Mesenchymal stem cell (in vitro differentiated cells and primary cell): ENCODE data around the gene RCN1.

Experiments
- DNase-seq: peaks from one replicate; pipeline ENCODE4 v3.0.0-alpha.2; 2013
- H2AFZ ChIP-seq: one replicate; pipeline ENCODE4 v1.6.1; 2013; ENCODE audit warnings: low read depth, mild to moderate bottlenecking, control low read depth, inconsistent platforms, low read length, moderate library complexity
- H2AK5ac ChIP-seq: 2 replicates; pipeline ENCODE4 v1.6.1; 2013; ENCODE audit warnings: low read length, moderate library complexity, mild to moderate bottlenecking, inconsistent platforms; ENCODE audit not compliant: severe bottlenecking
- H2BK120ac ChIP-seq: one replicate; pipeline ENCODE4 v1.6.1; 2013; ENCODE audit warnings: low read depth, mild to moderate bottlenecking, inconsistent platforms, low read length, moderate library complexity
- H2BK12ac ChIP-seq, 2 experiments: one replicate each; pipeline ENCODE4 v1.6.1; 2013; ENCODE audit warnings: inconsistent platforms in 2 of 2, low read length in 2 of 2, mild to moderate bottlenecking in 2 of 2, moderate library complexity in 2 of 2, control low read depth in 1 of 2
- H2BK15ac ChIP-seq: one replicate; pipeline ENCODE4 v1.6.1; 2013; ENCODE audit warnings: mild to moderate bottlenecking, low read depth, inconsistent platforms; ENCODE audit not compliant: poor library complexity, severe bottlenecking
- H2BK5ac ChIP-seq: 2 replicates; pipeline ENCODE4 v1.6.1; 2013; ENCODE audit warnings: low read depth, mild to moderate bottlenecking, low read length, control low read depth, inconsistent platforms; ENCODE audit not compliant: poor library complexity, severe bottlenecking
- H3K14ac ChIP-seq, 2 experiments: one replicate each; pipeline ENCODE4 v1.6.1; 2013; ENCODE audit warnings: inconsistent platforms in 2 of 2, low read length in 2 of 2, control low read depth in 1 of 2, mild to moderate bottlenecking in 1 of 2, moderate library complexity in 1 of 2
- H3K18ac ChIP-seq, 2 experiments: one replicate each; pipeline ENCODE4 v1.6.1; 2013; ENCODE audit warnings: inconsistent platforms in 2 of 2, low read length in 2 of 2, control low read depth in 1 of 2, low read depth in 1 of 2, mild to moderate bottlenecking in 1 of 2
- H3K23ac ChIP-seq, 2 experiments: one replicate each; pipeline ENCODE4 v1.6.1; 2013; ENCODE audit warnings: inconsistent platforms in 2 of 2, low read length in 2 of 2, mild to moderate bottlenecking in 2 of 2, moderate library complexity in 2 of 2, control low read depth in 1 of 2
- H3K27ac ChIP-seq: 2 replicates; pipeline ENCODE4 v1.5.1; 2013; ENCODE audit warnings: mild to moderate bottlenecking, moderate library complexity, low read length, control low read depth, inconsistent platforms; ENCODE audit not compliant: poor library complexity, severe bottlenecking
- H3K27me3 ChIP-seq, 2 experiments: 2 replicates each; pipeline versions ENCODE4 v1.6.1 to v1.7.0; 2013; ENCODE audit warnings: low read length in 2 of 2, mild to moderate bottlenecking in 2 of 2, moderate library complexity in 2 of 2, control low read depth in 1 of 2, inconsistent platforms in 1 of 2; ENCODE audit not compliant: control insufficient read depth in 1 of 2, insufficient read depth in 1 of 2
- H3K36me3 ChIP-seq, 2 experiments: 2 replicates each; pipeline versions ENCODE4 v1.6.1 to v1.7.0; 2013; ENCODE audit warnings: low read length in 2 of 2, control low read depth in 1 of 2, inconsistent platforms in 1 of 2, low read depth in 1 of 2, mild to moderate bottlenecking in 1 of 2; ENCODE audit not compliant: insufficient read depth in 2 of 2, control insufficient read depth in 1 of 2
- H3K4ac ChIP-seq, 2 experiments: one replicate each; pipeline ENCODE4 v1.6.1; 2013; ENCODE audit warnings: inconsistent platforms in 2 of 2, low read length in 2 of 2, mild to moderate bottlenecking in 2 of 2, moderate library complexity in 2 of 2, control low read depth in 1 of 2, low read depth in 1 of 2
- H3K4me1 ChIP-seq: 2 replicates; pipeline ENCODE4 v1.6.1; 2013; ENCODE audit warnings: low read depth, low read length, control low read depth; ENCODE audit not compliant: control insufficient read depth, insufficient read depth
- H3K4me2 ChIP-seq: 2 replicates; pipeline ENCODE4 v1.6.1; 2013; ENCODE audit warnings: low read length, mild to moderate bottlenecking, inconsistent platforms; ENCODE audit not compliant: poor library complexity, severe bottlenecking
- H3K4me3 ChIP-seq, 2 experiments: 2 replicates each; pipeline versions ENCODE4 v1.5.1 to v1.7.0; 2013; ENCODE audit warnings: low read length in 2 of 2, mild to moderate bottlenecking in 2 of 2, control low read depth in 1 of 2, low read depth in 1 of 2; ENCODE audit not compliant: insufficient read depth in 1 of 2
- H3K79me1 ChIP-seq: replicated peaks from 2 replicates; pipeline ENCODE4 v1.6.1; 2013; ENCODE audit warnings: mild to moderate bottlenecking, control low read depth, low read length, inconsistent platforms; ENCODE audit not compliant: poor library complexity, severe bottlenecking
- H3K9ac ChIP-seq: 2 replicates; pipeline ENCODE4 v1.7.0; 2013; ENCODE audit warnings: mild to moderate bottlenecking, low read length, moderate library complexity
- H3K9me3 ChIP-seq: 2 replicates; pipeline ENCODE4 v1.7.0; 2013; ENCODE audit warnings: mild to moderate bottlenecking, low read length; ENCODE audit not compliant: control insufficient read depth
- H4K8ac ChIP-seq: one replicate; pipeline ENCODE4 v1.6.1; 2013; ENCODE audit warnings: inconsistent platforms, mild to moderate bottlenecking, low read length, moderate library complexity
- H4K91ac ChIP-seq: one replicate; pipeline ENCODE4 v1.6.1; 2013; ENCODE audit warnings: mild to moderate bottlenecking, low read length, inconsistent platforms
- WGBS: methylation state at CpG from one replicate; pipeline ENCODE4 v1.1.7; 2013; ENCODE audit warnings: mixed read lengths; 5-methylcytosine and 5-hydroxymethylcytosine counted together

RCN1 gene

DNA sequence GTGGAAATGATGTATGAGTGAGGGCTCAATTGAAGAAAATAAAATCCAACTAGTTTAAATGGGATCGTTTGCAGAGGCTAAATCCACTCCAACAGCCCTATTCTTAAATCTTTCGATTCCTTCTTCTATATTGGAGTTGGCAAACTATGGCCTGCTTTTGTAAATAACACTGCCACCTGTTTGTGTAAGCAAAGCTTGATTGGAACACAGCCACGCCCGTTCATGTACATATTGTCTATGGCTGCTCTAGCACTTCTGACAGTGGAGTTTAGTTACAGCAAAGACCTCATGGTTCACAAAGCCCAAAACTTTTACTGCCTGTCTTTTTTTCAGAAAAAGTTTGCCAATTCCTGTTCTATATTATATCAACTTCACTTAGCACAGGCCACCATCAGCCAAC lies 40.6 kb upstream of the RCN1 start:
- H2BK15ac ChIP-seq = no peak overlapping the region
- no peak overlapping the region for H2AK5ac ChIP-seq
- no peak overlapping the region for H2AFZ ChIP-seq

GRCh38 chr11:32052215-32052614 lies 38.7 kb upstream of the RCN1 start:
- no peak overlapping the region for H3K18ac ChIP-seq
- 33% methylated on average over 3 of the region's 6 CpGs for WGBS
- H2BK15ac ChIP-seq = no peak overlapping the region
- no peak overlapping the region for H2AFZ ChIP-seq
- no peak overlapping the region for H2BK120ac ChIP-seq
- no peak overlapping the region for H2BK12ac ChIP-seq
- no peak overlapping the region for H3K4ac ChIP-seq
- H3K4me3 ChIP-seq = peak overlapping the region in 1 of 2 experiments; percentile 32
- no peak overlapping the region for H4K91ac ChIP-seq
- no peak overlapping the region for H3K27ac ChIP-seq
- no peaks in the 10 kb centered on the region for H3K36me3 ChIP-seq
- DNase-seq = peak; percentile 57
- no peak overlapping the region for H4K8ac ChIP-seq
- H3K4me2 ChIP-seq = no peak overlapping the region
- no peaks in the 10 kb centered on the region for H3K4me1 ChIP-seq
- H2AK5ac ChIP-seq = no peak overlapping the region
- no peak overlapping the region for H2BK5ac ChIP-seq
- peak overlapping the region; percentile 57 for H3K9ac ChIP-seq
- no peak overlapping the region for H3K23ac ChIP-seq
- H3K79me1 ChIP-seq = no peaks in the 10 kb centered on the region
- no peak overlapping the region for H3K14ac ChIP-seq
- H3K27me3 ChIP-seq = peaks cover 15 to 49% of the 10 kb centered on the region in 2 experiments
- H3K9me3 ChIP-seq = no peaks in the 10 kb centered on the region

More for the DNA sequence above, 40.6 kb upstream of the RCN1 start:
- Histone ChIP-seq H3K36me3 (no peaks in the 10 kb centered on the region), H3K27me3 (peaks cover 17 to 62% of the 10 kb centered on the region in 2 experiments), H2BK5ac (no peak overlapping the region), H3K4ac (no peak overlapping the region), H2BK120ac (no peak overlapping the region), H3K4me1 (no peaks in the 10 kb centered on the region), H3K79me1 (no peaks in the 10 kb centered on the region), H3K14ac (no peak overlapping the region), H3K9me3 (no peaks in the 10 kb centered on the region), H4K8ac (no peak overlapping the region), H4K91ac (no peak overlapping the region), H2BK12ac (no peak overlapping the region), H3K4me3 (no peak overlapping the region), H3K18ac (no peak overlapping the region), H3K9ac (no peak overlapping the region), H3K27ac (no peak overlapping the region), H3K23ac (no peak overlapping the region), H3K4me2 (no peak overlapping the region)
- WGBS = 86% methylated on average over 4 of the region's 4 CpGs
- DNase-seq = no peak

GRCh38 chr11:32053151-32053888 lies 37.6 kb upstream of the RCN1 start:
- Histone ChIP-seq H3K4me2 (no peak overlapping the region), H3K4me3 (peak overlapping the region in 1 of 2 experiments; percentile 32), H3K27me3 (peaks cover 19 to 50% of the 10 kb centered on the region in 2 experiments), H2AFZ (no peak overlapping the region), H3K23ac (no peak overlapping the region), H2BK120ac (no peak overlapping the region), H3K4ac (no peak overlapping the region), H3K27ac (no peak overlapping the region), H3K9me3 (no peaks in the 10 kb centered on the region), H2AK5ac (no peak overlapping the region), H2BK15ac (no peak overlapping the region), H2BK5ac (no peak overlapping the region), H3K79me1 (no peaks in the 10 kb centered on the region), H4K8ac (no peak overlapping the region), H4K91ac (no peak overlapping the region), H3K4me1 (no peaks in the 10 kb centered on the region), H3K36me3 (no peaks in the 10 kb centered on the region), H3K9ac (peak overlapping the region; percentile 57), H2BK12ac (no peak overlapping the region), H3K14ac (no peak overlapping the region), H3K18ac (no peak overlapping the region)
- no peak for DNase-seq
- 71% methylated on average over 6 of the region's 7 CpGs for WGBS

GRCh38 chr11:32055861-32056260 lies 35.0 kb upstream of the RCN1 start:
- Histone ChIP-seq H2BK12ac (no peak overlapping the region), H3K79me1 (no peaks in the 10 kb centered on the region), H4K8ac (no peak overlapping the region), H3K27ac (no peak overlapping the region), H3K4me3 (no peak overlapping the region), H3K14ac (no peak overlapping the region), H3K23ac (no peak overlapping the region), H3K4me2 (no peak overlapping the region), H3K9me3 (no peaks in the 10 kb centered on the region), H3K4ac (no peak overlapping the region), H3K9ac (no peak overlapping the region), H2BK15ac (no peak overlapping the region), H3K18ac (no peak overlapping the region), H4K91ac (no peak overlapping the region), H3K36me3 (no peaks in the 10 kb centered on the region), H2BK5ac (no peak overlapping the region), H2AK5ac (no peak overlapping the region), H3K4me1 (no peaks in the 10 kb centered on the region), H3K27me3 (peaks cover 9 to 30% of the 10 kb centered on the region in 2 experiments), H2BK120ac (no peak overlapping the region), H2AFZ (no peak overlapping the region)
- WGBS = 91% methylated on average over 2 of the region's 2 CpGs
- no peak for DNase-seq
